GM10847 (cell line): ENCODE data around the gene KIF21A.

Source experiments
- POLR2A ChIP-seq: IDR thresholded peaks from 2 replicates; pipeline ENCODE4 v1.6.1; 2011; ENCODE audit not compliant: insufficient read length; ENCODE audit errors: extremely low read depth

The KIF21A gene

DNA sequence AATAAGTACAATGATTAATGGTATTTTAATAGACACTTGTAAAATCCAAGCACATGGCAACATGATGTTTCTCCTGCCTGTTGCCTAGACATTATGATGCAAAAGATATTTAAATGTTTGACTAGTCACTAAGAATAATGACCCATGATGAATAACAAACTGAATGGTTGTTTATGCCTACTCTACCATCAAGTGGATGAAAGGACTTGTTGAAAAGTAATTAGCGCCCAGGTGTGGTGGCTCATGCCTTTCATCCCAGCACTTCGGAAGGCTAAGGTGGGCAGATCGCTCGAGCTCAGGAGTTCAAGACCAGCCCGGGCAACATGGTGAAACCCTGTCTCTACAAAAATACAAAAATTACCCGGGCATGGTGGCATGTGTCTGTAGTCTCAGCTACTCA is 30.7 kb downstream of the KIF21A start:
- no peak for TF ChIP-seq POLR2A

- TF ChIP-seq POLR2A: no peak
These were observed 36.7 kb downstream of the KIF21A start for GRCh38 chr12:39406262-39406661.

- no peak for TF ChIP-seq POLR2A
These were observed 37.3 kb downstream of the KIF21A start for GRCh38 chr12:39405580-39405979.

GRCh38 chr12:39404000-39404399 is 38.9 kb downstream of the KIF21A start:
- no peak for TF ChIP-seq POLR2A

DNA sequence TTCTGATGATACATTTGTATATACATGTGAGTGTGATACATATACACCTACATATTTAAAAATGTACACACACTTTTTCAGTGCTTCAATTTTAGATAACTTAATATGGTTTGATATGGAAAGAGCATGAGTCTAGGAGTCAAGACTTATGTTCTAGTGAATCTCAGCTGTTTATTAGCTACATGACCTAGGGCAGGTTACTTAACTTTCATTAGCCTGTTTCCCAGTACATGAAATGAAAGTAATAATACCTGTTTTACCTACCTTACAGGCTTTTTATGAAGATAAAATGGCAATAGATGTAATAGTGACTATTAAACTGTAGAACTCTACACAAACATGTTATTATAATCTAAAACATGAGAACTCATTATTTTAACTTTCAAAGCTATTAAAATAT is 39.5 kb downstream of the KIF21A start:
- no peak for TF ChIP-seq POLR2A

DNA sequence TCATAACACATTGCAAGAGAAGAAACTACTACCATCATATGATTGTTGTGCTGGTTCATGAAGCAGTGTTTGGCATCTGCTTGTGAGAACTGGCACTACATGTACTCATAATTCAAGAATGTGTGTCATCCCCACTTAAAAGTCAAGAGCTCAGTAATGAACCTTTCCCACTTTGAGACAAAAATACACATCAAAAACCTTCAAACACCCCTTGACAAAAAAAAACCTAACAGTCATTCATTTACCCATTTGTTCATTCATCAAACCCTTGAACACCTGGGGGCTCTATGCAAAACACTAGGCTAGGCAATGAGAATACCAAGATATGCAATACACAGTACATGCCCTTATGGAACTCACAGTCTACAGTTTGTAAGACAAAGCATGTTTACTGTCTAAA is 40.0 kb downstream of the KIF21A start:
- TF ChIP-seq POLR2A: no peak

- no peak for TF ChIP-seq POLR2A
These were observed 41.5 kb downstream of the KIF21A start for GRCh38 chr12:39401459-39401858.

DNA sequence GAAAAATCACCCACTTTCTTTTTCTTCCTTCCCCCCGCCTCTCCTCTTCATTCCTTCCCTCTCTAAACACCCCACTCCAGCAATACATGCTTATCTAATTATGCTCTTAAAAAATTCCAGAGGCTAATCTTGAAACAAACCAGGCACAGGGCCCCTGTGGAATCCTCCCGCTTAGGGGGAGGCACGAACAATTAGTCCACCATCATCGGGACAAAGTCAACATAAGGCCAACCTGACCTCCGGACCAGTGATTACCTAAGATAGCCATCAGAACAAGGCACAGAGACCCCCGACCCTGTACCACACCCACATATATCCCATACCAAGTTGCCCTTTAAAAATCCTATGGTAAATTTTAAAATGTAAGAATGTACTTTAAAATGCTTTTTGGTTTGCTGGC is 47.1 kb downstream of the KIF21A start:
- TF ChIP-seq POLR2A: no peak

DNA sequence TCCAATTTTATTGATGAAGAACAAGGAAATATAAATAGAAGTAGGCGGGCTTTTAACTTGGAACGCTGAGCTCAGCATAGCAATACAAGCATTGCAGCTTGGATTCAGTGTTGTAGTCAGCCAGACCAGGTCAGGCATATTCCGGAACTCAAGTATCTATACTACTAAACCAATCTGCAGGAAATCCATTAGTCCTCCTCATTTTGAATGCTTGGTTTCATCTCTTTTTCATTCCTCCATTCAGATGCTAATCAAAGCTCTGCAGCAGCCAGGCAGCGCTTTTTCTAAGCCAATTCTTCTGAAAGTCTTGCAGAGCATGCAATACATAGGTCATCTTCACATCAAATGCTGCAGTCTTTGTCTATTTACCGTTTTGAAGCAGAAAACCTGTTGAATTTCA is 49.0 kb downstream of the KIF21A start:
- no peak for TF ChIP-seq POLR2A

DNA sequence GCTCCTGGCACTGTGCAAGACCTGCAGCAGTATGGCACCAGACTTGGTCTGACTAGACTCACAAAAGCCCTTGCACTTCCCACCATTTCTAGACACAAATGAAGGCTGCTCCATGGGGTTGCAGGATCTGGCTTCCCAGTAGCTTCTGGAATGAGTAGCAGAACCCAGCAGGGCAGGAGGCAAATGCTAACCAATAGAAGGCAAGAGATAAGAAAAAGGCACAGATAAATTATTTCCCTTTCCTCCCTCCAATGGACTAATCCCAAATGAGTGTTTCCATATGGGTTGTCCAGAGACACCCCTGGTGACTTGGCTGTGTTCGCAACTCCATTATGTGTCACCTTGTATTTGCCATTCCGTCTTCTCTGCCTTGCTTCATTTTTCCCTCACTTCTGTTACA is 49.7 kb downstream of the KIF21A start:
- no peak for TF ChIP-seq POLR2A

- TF ChIP-seq POLR2A: no peak
These were observed 50.6 kb downstream of the KIF21A start for GRCh38 chr12:39392154-39392925.

DNA sequence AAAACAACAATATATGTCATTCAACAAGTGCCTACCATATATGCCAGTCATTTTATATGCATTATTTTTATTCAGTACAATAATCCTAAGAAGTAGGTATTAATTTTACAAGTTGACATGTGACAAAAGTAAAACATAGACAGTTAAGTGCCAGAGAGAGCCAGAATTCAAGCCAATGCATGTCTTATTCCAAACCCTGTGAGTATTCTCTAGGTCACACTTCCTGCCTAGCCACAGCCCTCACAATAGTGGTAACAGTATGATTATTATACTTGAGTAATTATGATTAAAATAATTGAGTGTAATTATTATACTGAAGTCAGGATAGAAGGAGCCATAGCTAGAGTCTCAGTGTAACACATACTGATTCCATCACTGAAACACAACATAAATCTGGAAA is 52.2 kb downstream of the KIF21A start:
- no peak for TF ChIP-seq POLR2A

- TF ChIP-seq POLR2A: no peak
These were observed 53.3 kb downstream of the KIF21A start for GRCh38 chr12:39389399-39390150.

DNA sequence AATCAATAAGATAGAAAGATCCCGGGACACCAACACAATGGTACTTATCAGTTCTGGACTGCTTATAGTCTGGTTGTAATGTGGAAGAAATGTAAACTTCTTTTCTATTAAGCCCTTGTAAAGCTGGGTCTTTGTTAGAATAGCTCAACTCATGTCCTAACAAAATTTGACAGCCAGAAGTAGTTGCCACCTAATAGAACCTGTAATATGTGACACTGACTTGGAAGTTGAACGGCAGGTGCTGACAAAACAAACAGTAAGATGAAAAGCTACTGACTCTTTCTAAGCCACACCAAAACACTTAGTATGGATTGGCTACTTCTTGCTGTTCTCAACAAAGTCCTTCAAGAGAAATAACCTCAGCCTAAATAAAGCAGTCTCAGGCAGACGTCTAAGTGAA is 56.6 kb downstream of the KIF21A start:
- no peak for TF ChIP-seq POLR2A

GRCh38 chr12:39383114-39383513 is 59.8 kb downstream of the KIF21A start:
- no peak for TF ChIP-seq POLR2A

GRCh38 chr12:39380090-39380489 is 62.8 kb downstream of the KIF21A start:
- TF ChIP-seq POLR2A: no peak

DNA sequence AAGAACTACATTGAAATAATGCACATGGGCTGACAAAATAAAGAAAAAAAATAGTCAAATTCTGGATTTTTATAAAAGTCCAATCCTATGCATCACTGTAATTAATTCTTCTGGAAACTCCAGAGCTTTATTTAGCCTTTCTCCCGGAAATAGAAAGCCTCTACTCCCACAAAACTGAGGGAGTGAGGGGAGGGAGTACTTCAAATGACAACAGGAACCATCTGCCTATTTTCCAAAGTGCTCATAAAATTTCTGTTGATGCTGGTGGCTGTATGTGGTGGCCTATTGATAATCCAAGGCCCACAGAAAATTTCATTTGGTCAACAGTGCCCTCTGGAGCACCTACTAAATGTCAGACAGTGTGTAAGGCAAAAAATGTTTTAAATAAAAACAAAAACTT is 64.6 kb downstream of the KIF21A start:
- no peak for TF ChIP-seq POLR2A
